Parathyroid adenoma (tissue), 2 donors: ENCODE data around the gene RDX.

ENCODE experiments used
- H2AFZ ChIP-seq: fragments of 300-600 bp; sonication (generic); one replicate; pipeline ENCODE4 v1.7.0; 2017; ENCODE audit warnings: antibody characterized with exemption, mild to moderate bottlenecking
- H3K27ac ChIP-seq: fragments of 300-600 bp; sonication (generic); one replicate; pipeline ENCODE4 v1.7.0; 2017
- H3K27me3 ChIP-seq: fragments of 300-600 bp; sonication (generic); one replicate; pipeline ENCODE4 v1.7.0; 2017; ENCODE audit warnings: low read length; ENCODE audit not compliant: control insufficient read depth, insufficient read depth
- H3K36me3 ChIP-seq: fragments of 300-600 bp; sonication (generic); one replicate; pipeline ENCODE4 v1.7.0; 2017; ENCODE audit warnings: low read length; ENCODE audit not compliant: control insufficient read depth, insufficient read depth
- H3K4me1 ChIP-seq: fragments of 300-600 bp; sonication (generic); one replicate; pipeline ENCODE4 v1.7.0; 2017; ENCODE audit warnings: control low read depth
- H3K4me2 ChIP-seq: fragments of 300-600 bp; sonication (generic); one replicate; pipeline ENCODE4 v1.7.0; 2017; ENCODE audit warnings: low read length
- H3K4me3 ChIP-seq: fragments of 300-600 bp; sonication (generic); one replicate; pipeline ENCODE4 v1.7.0; 2017; ENCODE audit warnings: low read depth, low read length
- H3K79me2 ChIP-seq: fragments of 300-600 bp; sonication (generic); one replicate; pipeline ENCODE4 v1.7.0; 2017; ENCODE audit warnings: control low read depth
- H3K9ac ChIP-seq: fragments of 300-600 bp; sonication (generic); one replicate; pipeline ENCODE4 v1.7.0; 2017; ENCODE audit warnings: mild to moderate bottlenecking
- H3K9me3 ChIP-seq: fragments of 300-600 bp; sonication (generic); one replicate; pipeline ENCODE4 v1.7.0; 2017; ENCODE audit warnings: low read length; ENCODE audit not compliant: control insufficient read depth
- CTCF ChIP-seq: fragments of 300-600 bp; sonication (generic); IDR thresholded peaks from one replicate; pipeline ENCODE4 v1.7.0; 2017; ENCODE audit warnings: antibody characterized with exemption, mild to moderate bottlenecking
- donor health status: primary hyperparathyroidism.

RDX gene

GRCh38 chr11:110147962-110148709 is 148.3 kb downstream of the RDX start:
- no peaks in the 10 kb centered on the region for H3K9me3 ChIP-seq
- H3K4me3 ChIP-seq = no peak overlapping the region
- H3K27me3 ChIP-seq = no peaks in the 10 kb centered on the region
- peaks cover 2% of the 10 kb centered on the region for H3K79me2 ChIP-seq
- H2AFZ ChIP-seq = no peak overlapping the region
- H3K27ac ChIP-seq = no peak overlapping the region
- H3K4me1 ChIP-seq = no peaks in the 10 kb centered on the region
- no peak overlapping the region for H3K9ac ChIP-seq
- TF ChIP-seq CTCF = no peak
- no peak overlapping the region for H3K4me2 ChIP-seq
- no peaks in the 10 kb centered on the region for H3K36me3 ChIP-seq

GRCh38 chr11:110141812-110142211 is 154.6 kb downstream of the RDX start:
- H3K9ac ChIP-seq = no peak overlapping the region
- H3K79me2 ChIP-seq = peaks cover 5% of the 10 kb centered on the region
- H3K4me2 ChIP-seq = no peak overlapping the region
- no peak overlapping the region for H3K4me3 ChIP-seq
- H3K27me3 ChIP-seq = no peaks in the 10 kb centered on the region
- H3K36me3 ChIP-seq = no peaks in the 10 kb centered on the region
- no peak for TF ChIP-seq CTCF
- no peaks in the 10 kb centered on the region for H3K9me3 ChIP-seq
- no peaks in the 10 kb centered on the region for H3K4me1 ChIP-seq
- no peak overlapping the region for H3K27ac ChIP-seq
- H2AFZ ChIP-seq = no peak overlapping the region

GRCh38 chr11:110134110-110134509 is 162.3 kb downstream of the RDX start:
- H3K4me3 ChIP-seq = no peak overlapping the region
- H3K4me1 ChIP-seq = no peaks in the 10 kb centered on the region
- H3K9me3 ChIP-seq = no peaks in the 10 kb centered on the region
- H3K27ac ChIP-seq = no peak overlapping the region
- no peaks in the 10 kb centered on the region for H3K36me3 ChIP-seq
- H3K9ac ChIP-seq = no peak overlapping the region
- no peaks in the 10 kb centered on the region for H3K79me2 ChIP-seq
- TF ChIP-seq CTCF = no peak
- H3K27me3 ChIP-seq = no peaks in the 10 kb centered on the region
- no peak overlapping the region for H3K4me2 ChIP-seq
- H2AFZ ChIP-seq = no peak overlapping the region

DNA sequence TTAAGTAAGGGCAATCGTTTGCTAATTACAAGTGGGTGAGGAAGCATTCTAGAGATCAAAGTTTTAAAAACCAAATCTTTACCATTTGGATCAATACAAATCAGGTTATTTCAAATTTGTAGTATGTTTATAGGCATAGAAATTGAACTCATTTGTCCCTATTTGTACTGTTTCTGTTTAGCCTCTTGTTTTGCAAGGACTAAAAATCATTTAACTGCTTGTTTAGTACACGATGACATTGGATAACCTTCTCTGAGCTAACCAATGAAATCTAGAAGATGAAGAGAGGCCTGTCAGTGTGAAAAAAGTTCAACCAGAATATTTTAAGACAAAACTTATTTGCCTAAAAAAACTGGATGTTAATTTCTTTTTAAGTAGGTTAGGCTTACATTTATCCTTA is 163.3 kb downstream of the RDX start:
- no peaks in the 10 kb centered on the region for H3K4me1 ChIP-seq
- no peaks in the 10 kb centered on the region for H3K9me3 ChIP-seq
- no peak overlapping the region for H2AFZ ChIP-seq
- no peaks in the 10 kb centered on the region for H3K27me3 ChIP-seq
- no peaks in the 10 kb centered on the region for H3K79me2 ChIP-seq
- no peak overlapping the region for H3K4me3 ChIP-seq
- no peaks in the 10 kb centered on the region for H3K36me3 ChIP-seq
- TF ChIP-seq CTCF = no peak
- H3K27ac ChIP-seq = no peak overlapping the region
- no peak overlapping the region for H3K4me2 ChIP-seq
- H3K9ac ChIP-seq = no peak overlapping the region
